GM13976 (cell line): ENCODE results near the gene KLRC1.
"Not testable (repeated sequence)": the region's sequence is repeated elsewhere in the genome, so short reads cannot be mapped to it uniquely, and the experiment has no call there.

Experiments used
- DNase-seq: peaks from one replicate; pipeline ENCODE4 v3.0.0; 2012; ENCODE audit warnings: low spot score
- in situ Hi-C: fragments of 300-500 bp; cut with MboI; formaldehyde crosslinking; loops from one replicate; pipeline ENCODE4 v1.12.0; 2022; ENCODE audit warnings: low sequenced_read_pairs, mixed read lengths, inconsistent platforms; ENCODE audit not compliant: unreplicated experiment
- TF ChIP-seq, protein P1 (sequence below): IDR thresholded peaks from 2 replicates; pipeline ENCODE4 v1.5.1; 2012; ENCODE audit warnings: borderline replicate concordance, mild to moderate bottlenecking; ENCODE audit not compliant: insufficient read depth; ENCODE audit errors: extremely low read depth, missing control alignments, control extremely low read depth

The KLRC1 gene

GRCh38 chr12:10437601-10438000 is 15.6 kb downstream of the KLRC1 start:
- in situ Hi-C loops, DNase-seq: not testable (repeated sequence)

GRCh38 chr12:10435816-10436215 is 17.4 kb downstream of the KLRC1 start, which contains the start of gene KLRC2:
Gene KLRC2 (minus strand): TSS chr12:10436010. CDS start chr12:10435986, 24 bp downstream.
- DNase-seq, in situ Hi-C loops: not testable (repeated sequence)

DNA sequence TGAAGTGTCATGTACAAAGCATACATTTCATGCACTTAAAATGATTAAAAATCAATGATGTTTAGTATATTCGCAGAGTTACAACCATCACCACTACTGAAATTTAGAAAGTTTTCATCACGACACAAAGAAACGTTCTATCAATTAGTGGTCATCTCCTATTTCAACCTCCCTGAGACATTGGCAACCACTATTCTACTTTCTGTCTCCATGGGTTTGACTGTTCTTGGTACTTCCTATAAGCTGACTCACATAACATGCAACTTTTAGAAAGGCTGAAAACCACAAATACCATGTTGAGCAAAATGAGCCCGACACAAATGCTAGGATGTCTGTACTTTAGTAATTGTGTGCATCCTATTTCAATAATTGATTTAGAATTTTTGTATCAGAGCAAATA is 22.6 kb downstream of the KLRC1 start:
- in situ Hi-C loops: not testable (repeated sequence)

DNA sequence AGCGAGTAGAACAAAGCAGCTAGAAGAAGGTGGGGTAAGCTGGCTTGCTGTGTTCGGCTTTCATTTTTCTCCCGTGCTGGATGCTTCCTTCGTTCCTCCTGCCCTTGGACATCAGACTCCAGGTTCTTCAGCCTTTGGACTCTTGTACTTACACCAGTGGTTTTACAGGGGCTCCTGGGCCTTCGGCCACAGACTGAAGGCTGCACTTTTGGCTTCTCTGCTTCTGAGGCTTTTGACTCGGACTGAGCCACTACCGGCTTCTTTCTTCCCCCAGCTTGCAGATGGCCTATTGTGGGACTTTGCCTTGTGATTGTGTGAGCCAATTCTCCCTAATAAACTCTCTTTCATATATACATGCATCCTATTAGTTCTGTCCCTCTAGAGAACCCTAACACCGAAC is 27.2 kb downstream of the KLRC1 start:
- in situ Hi-C loops, DNase-seq: not testable (repeated sequence)

More for the DNA sequence above, 22.6 kb downstream of the KLRC1 start:
- not testable (repeated sequence) for DNase-seq

DNA sequence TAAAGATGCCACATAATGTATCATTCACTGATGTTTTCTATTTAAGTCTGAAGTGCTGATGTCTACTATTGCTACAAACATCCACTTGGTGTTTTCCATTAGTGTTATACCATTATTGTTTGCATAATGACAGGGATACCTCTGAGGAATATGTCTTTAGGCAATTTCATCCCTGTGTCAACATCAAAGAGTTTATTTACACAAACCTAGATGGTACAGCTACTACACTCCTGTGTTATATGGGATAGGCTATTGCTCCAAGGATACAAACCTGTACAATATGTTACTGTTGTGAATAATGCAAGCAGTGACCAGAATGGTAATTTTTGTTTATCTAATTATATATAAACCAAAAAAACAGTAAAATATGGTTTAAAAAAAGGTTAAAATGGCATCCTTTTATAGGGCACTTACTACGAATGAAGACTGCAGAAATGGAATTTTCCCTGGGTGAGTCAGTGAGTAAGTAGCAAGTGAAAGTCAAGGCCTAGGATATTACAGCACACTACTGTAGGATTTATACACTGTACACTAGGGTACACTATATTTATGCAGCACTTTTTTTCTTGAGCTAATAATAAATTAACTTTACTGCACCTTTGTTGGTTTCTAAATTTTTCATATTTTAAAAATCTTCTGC is 28.8 kb downstream of the KLRC1 start:
- in situ Hi-C loops, DNase-seq: not testable (repeated sequence)

- in situ Hi-C loops: not testable (repeated sequence)
These were observed 31.0 kb downstream of the KLRC1 start for GRCh38 chr12:10422159-10422558.

GRCh38 chr12:10420334-10420733 is 32.8 kb downstream of the KLRC1 start, which contains the start of gene KLRC3:
Gene KLRC3 (minus strand): TSS chr12:10420595. CDS start chr12:10420550, 45 bp downstream.
- DNase-seq, in situ Hi-C loops: not testable (repeated sequence)

More at GRCh38 chr12:10422159-10422558, 31.0 kb downstream of the KLRC1 start:
- not testable (repeated sequence) for DNase-seq

DNA sequence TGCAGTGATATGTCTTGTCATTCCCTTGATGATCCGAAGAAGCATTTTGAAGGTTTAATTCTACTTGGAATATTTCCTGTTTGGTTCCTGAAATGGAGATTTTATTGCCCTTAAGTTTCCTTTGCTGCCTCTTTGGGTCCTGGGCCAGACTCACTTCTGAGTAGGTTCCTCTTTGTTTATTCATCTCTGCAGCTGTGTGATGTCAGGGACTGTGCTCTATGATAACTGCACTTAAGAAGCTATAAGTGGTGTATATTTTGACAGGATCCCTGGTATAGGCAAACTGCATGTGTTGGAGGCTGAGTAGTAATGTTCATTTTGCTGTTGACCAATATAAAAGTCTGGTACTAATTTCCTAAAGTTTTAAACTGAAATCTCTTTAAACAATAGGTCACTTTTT is 43.8 kb downstream of the KLRC1 start, which contains the start of gene KLRC4:
Gene KLRC4 (minus strand): TSS at position 366 of the 400 bp plus-strand sequence. CDS start 182 bp downstream, at position 184.
- DNase-seq: no peak
- TF ChIP-seq, protein P1, sequence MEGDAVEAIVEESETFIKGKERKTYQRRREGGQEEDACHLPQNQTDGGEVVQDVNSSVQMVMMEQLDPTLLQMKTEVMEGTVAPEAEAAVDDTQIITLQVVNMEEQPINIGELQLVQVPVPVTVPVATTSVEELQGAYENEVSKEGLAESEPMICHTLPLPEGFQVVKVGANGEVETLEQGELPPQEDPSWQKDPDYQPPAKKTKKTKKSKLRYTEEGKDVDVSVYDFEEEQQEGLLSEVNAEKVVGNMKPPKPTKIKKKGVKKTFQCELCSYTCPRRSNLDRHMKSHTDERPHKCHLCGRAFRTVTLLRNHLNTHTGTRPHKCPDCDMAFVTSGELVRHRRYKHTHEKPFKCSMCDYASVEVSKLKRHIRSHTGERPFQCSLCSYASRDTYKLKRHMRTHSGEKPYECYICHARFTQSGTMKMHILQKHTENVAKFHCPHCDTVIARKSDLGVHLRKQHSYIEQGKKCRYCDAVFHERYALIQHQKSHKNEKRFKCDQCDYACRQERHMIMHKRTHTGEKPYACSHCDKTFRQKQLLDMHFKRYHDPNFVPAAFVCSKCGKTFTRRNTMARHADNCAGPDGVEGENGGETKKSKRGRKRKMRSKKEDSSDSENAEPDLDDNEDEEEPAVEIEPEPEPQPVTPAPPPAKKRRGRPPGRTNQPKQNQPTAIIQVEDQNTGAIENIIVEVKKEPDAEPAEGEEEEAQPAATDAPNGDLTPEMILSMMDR: no peak
- in situ Hi-C loops: no loop called here

DNA sequence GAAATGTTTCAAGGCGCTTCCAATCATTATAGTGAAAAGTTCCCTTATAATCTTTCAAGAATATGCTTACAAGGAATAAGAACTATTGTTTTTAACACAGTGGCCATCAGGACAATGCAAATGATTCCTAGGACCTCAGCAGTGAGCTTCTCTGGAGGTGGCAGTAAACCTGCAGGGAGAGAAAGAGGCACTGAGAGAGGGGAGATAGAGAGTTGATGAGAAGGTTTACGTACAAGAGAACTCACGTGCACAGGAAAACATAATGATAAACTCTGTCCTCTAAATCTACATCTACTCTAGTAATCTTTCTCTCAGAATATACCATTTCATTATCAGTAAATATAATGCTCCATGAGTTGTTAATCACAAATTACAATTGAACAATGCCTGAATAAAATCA is 44.3 kb downstream of the KLRC1 start:
- DNase-seq: no peak
- TF ChIP-seq, protein P1: no peak
- in situ Hi-C loops: no loop called here

GRCh38 chr12:10406725-10407124 is 46.5 kb downstream of the KLRC1 start:
- in situ Hi-C loops: no loop called here
- TF ChIP-seq, protein P1: no peak
- no peak for DNase-seq
